MV-4-11 (cell line): ENCODE measurements around the gene CPXM1.

Experiments
- DNase-seq: peaks from one replicate; lab custom pipeline; 2025; lab: John Stamatoyannopoulos, UW

CPXM1 gene

GRCh38 chr20:2748551-2749342 lies 51.7 kb downstream of the CPXM1 start:
- no peak for DNase-seq

GRCh38 chr20:2747676-2748235 lies 52.7 kb downstream of the CPXM1 start:
- DNase-seq = no peak

DNA sequence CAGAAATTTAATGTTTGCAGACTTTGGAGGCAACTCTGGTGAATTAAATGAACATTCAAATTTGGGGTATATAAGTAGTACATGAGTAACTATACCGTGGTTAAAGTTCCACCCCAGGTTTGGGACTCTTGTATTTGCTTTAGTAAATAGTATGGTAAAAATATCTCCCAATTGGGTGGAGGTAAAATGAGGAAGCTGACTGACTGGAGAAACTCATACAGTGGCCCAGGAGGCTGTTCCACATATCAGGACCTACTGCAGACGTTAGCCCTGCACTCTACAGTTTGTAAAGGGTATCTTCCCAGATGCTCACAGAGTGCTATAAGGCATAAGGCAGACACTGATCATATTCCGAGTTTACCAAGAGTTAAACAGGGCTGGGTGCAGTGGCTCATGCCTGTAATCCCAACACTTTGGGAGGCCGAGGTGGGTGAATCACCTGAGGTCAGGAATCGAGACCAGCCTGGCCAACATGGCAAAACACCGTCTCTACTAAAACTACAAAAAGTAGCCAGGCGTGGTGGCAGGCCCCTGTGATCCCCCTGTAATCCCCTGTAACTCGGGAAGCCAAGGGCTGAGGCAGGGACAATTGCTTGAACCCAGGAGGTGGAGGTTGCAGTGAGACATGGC lies 53.7 kb downstream of the CPXM1 start:
- peak; percentile 76 for DNase-seq

DNA sequence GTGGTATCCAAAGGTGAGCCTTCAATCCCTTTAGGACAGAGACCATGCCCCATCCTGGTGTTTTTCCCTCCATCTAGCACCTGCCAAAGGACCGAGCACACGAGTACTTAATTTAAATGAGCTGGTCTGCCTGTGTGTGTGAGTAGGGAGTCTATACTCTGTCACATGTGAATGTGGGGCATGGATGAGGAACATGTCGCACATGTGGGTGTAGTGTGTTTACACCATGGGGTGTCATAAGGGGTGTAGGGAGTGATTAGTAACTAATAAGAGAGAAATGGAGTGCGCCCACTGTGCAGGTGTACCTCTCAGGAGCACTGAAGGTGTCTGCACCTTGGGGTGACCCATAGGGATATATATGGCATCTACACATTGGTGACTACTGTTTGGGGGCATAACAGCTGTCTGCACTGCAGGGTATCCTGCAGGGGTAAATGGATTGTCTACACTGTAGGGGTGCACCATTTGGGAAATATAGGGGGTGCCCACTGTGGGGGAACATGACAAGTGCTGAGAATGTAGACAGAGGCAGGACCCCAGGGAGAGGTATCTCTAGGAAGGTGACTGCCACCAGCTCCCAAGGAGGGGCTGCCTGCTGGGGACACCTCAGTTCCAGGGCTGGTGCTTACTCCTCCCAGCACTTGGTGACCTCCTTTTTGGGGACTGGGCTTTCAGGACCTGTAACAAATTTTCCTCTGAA lies 54.3 kb downstream of the CPXM1 start:
- no peak for DNase-seq

DNA sequence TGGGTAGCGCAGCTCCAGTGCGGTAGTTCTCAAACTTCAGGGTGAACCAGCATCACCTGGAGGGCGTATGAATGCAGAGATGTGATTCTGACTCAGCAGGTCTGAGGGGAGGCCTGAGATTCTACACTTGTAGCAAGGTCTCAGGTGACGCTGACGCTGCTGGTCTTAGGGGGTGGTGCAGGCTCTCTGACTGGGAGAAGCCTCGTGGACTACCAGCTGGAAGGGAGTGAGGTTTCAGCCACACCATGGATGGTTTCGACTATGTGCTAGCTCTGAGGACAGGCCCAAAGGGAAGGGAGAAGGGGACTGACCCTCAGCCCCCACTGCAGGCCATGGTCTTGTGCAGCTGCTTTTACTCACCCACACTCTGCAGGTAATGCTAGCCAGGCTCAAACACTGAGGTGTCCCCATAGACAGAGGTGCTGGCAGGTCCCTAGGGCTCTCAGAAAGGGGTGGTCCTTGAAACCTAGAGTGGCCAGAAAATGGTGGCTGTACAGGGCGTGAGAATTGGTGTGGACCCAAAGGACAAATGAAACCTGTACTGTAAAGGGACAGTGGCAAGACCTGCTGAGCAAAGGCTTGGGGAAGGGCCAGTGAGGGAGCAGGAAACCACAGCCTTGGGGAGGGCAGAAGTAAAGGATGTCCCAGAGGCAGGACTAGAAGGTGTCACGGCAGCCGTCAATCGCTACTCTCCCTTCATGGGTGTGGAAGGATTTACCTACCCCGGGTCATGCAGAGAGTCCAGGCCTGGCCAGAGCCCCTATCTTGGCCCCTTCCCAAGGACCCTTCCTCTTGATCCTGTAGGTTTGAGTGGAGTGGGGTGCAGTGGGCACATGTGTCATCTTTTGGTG lies 55.1 kb downstream of the CPXM1 start:
- no peak for DNase-seq
